HL-60 (cell line): ENCODE measurements around the gene PACRGL.

Experiments
- DNase-seq, 2 experiments: peaks; one replicate each; pipeline ENCODE4 v3.0.0-alpha.2; 2010 to 2020; ENCODE audit warnings: low read depth in 1 of 2, low spot score in 1 of 2
- H3K27ac ChIP-seq: fragments of 250-450 bp; sonication (Bioruptor Pico); replicated peaks from 2 replicates; pipeline ENCODE4 v1.5.1; 2020; ENCODE audit warnings: mild to moderate bottlenecking, moderate library complexity
- H3K27me3 ChIP-seq: fragments of 250-450 bp; sonication (Bioruptor Pico); 2 replicates; pipeline ENCODE4 v1.5.1; 2021; ENCODE audit warnings: mild to moderate bottlenecking, moderate library complexity; ENCODE audit not compliant: insufficient read depth, poor library complexity, severe bottlenecking
- H3K4me3 ChIP-seq: replicated peaks from 2 replicates; pipeline ENCODE4 v1.5.1; 2011; ENCODE audit warnings: mild to moderate bottlenecking, control low read depth, low read length; ENCODE audit not compliant: insufficient read depth
- CTCF ChIP-seq: IDR thresholded peaks from one replicate; pipeline ENCODE4 v1.5.1; 2011; ENCODE audit warnings: low read length, control low read depth, inconsistent platforms; ENCODE audit not compliant: insufficient read depth
- GABPA ChIP-seq: IDR thresholded peaks from 2 replicates; pipeline ENCODE4 v1.6.1; 2012; ENCODE audit warnings: low read depth
- POLR2AphosphoS5 ChIP-seq: IDR thresholded peaks from 2 replicates; pipeline ENCODE4 v1.6.1; 2012; ENCODE audit warnings: low read depth
- REST ChIP-seq: IDR thresholded peaks from 2 replicates; pipeline ENCODE4 v1.6.1; 2012; ENCODE audit warnings: low read depth; ENCODE audit not compliant: insufficient replicate concordance
- SPI1 ChIP-seq: IDR thresholded peaks from 2 replicates; pipeline ENCODE4 v1.6.1; 2012; ENCODE audit warnings: low read depth, mild to moderate bottlenecking, borderline replicate concordance

The PACRGL gene

GRCh38 chr4:20761382-20761781, 61.1 kb downstream of the PACRGL start:
- no peak for DNase-seq
- Histone ChIP-seq H3K27me3 (no peaks in the 10 kb centered on the region), H3K27ac (no peak overlapping the region), H3K4me3 (no peak overlapping the region)
- TF ChIP-seq GABPA: no peak

- Histone ChIP-seq H3K4me3 (no peak overlapping the region), H3K27ac (no peak overlapping the region), H3K27me3 (no peaks in the 10 kb centered on the region)
- DNase-seq: no peak
- no peak for TF ChIP-seq CTCF
- TF ChIP-seq GABPA: no peak
- TF ChIP-seq POLR2AphosphoS5: no peak
- TF ChIP-seq REST: no peak
- TF ChIP-seq SPI1: no peak
Measured at GRCh38 chr4:20761826-20762225, 61.6 kb downstream of the PACRGL start.

- no peak for TF ChIP-seq GABPA
- TF ChIP-seq POLR2AphosphoS5: no peak
- TF ChIP-seq REST: no peak
- TF ChIP-seq SPI1: no peak
- TF ChIP-seq CTCF: no peak
- no peak for DNase-seq
- H3K27me3 ChIP-seq: no peaks in the 10 kb centered on the region
- H3K4me3 ChIP-seq: no peak overlapping the region
- H3K27ac ChIP-seq: no peak overlapping the region
Measured at GRCh38 chr4:20764366-20764992, 64.2 kb downstream of the PACRGL start.

GRCh38 chr4:20773144-20773997, 73.1 kb downstream of the PACRGL start:
- Histone ChIP-seq H3K4me3 (no peak overlapping the region), H3K27me3 (peaks cover 2% of the 10 kb centered on the region), H3K27ac (no peak overlapping the region)
- peak; percentile 2 to 32 for DNase-seq
- TF ChIP-seq REST (no peak), CTCF (peak; percentile 37)
